HG03108 (cell line): Measurements from ENCODE around the gene RIPOR1.
"Not testable (repeated sequence)": the region's sequence is repeated elsewhere in the genome, so short reads cannot be mapped to it uniquely, and the experiment has no call there.

Experiments used
- ATAC-seq: cut with Tn5 transposase; IDR thresholded peaks from one replicate; pipeline ENCODE4 v1.9.1; 2021; ENCODE audit warnings: moderate library complexity; ENCODE audit not compliant: unreplicated experiment

The RIPOR1 gene

DNA sequence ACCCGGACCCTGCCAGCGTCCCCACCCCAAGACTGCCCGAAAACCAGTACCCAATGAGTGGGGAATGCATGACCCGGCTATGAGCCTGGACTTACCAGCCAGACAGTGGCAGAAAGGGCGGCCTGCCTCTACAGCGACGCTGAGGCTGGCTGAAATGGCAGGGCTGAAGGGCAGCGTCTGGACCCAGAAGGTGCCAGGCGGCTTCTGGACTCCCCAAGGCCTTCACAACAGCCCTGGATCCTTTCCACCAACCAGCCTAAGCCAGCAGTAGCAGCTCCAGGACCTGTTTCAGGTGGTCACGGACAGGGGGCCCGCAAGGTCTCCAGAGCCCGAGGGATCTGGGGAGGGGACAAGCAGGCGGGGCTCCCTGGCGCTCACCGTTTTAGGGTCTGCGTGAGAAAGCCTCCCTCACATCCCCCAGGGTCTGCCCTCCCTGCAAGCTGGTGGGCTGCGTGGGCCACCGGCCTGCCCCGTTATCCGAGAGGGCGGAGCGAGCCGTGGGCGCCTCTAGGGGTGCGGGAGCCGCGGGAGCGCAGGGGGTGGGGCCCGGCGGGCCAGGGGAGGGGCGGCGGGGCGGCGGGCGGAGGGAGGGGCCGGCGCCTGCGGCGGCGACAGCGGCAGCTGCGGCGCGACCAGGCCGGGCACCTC, at the start of gene RIPOR1:
Gene RIPOR1, plus strand, starts transcription at position 608 of the 648 bp plus-strand sequence. CDS start 9,618 bp downstream, outside the sequence.
- ATAC-seq = no peak

GRCh38 chr16:67480833-67481560, 47.6 kb upstream of the RIPOR1 start, which contains the start of gene ATP6V0D1:
ATP6V0D1 (minus strand) TSS chr16:67481157; CDS start chr16:67481086, 71 bp downstream.
- ATAC-seq = peak; percentile 89

- ATAC-seq = peak; percentile 11
Observed at GRCh38 chr16:67481561-67482232, 46.9 kb upstream of the RIPOR1 start.

GRCh38 chr16:67482233-67482924, 46.2 kb upstream of the RIPOR1 start:
- no peak for ATAC-seq

GRCh38 chr16:67483150-67483549, 45.5 kb upstream of the RIPOR1 start, which contains the start of gene AGRP:
AGRP (minus strand) TSS chr16:67483547; CDS start chr16:67483398, 149 bp downstream.
- ATAC-seq = no peak

GRCh38 chr16:67483731-67484525, 44.7 kb upstream of the RIPOR1 start:
- no peak for ATAC-seq

DNA sequence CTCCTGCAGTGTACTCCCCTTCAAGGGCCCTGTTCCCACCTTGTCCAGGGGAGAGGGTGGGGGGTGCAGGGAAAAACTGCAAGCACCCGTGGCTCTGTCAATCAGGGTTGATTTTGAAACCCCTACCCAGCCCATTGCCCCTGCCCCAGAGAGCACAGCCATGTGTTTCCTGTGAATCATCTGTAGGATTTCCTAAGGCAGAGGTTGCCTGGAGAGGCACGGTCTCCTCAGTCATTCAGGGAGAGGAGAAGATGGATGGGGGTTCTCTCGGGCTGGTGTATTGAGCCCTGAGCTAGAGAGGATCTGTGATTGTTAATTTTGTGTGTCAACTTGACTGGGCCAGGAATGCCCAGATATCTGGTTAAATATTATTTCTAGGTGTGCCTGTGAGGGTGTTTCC, 41.8 kb upstream of the RIPOR1 start:
- no peak for ATAC-seq

- ATAC-seq = not testable (repeated sequence)
Observed at GRCh38 chr16:67487561-67487960, 41.1 kb upstream of the RIPOR1 start.

DNA sequence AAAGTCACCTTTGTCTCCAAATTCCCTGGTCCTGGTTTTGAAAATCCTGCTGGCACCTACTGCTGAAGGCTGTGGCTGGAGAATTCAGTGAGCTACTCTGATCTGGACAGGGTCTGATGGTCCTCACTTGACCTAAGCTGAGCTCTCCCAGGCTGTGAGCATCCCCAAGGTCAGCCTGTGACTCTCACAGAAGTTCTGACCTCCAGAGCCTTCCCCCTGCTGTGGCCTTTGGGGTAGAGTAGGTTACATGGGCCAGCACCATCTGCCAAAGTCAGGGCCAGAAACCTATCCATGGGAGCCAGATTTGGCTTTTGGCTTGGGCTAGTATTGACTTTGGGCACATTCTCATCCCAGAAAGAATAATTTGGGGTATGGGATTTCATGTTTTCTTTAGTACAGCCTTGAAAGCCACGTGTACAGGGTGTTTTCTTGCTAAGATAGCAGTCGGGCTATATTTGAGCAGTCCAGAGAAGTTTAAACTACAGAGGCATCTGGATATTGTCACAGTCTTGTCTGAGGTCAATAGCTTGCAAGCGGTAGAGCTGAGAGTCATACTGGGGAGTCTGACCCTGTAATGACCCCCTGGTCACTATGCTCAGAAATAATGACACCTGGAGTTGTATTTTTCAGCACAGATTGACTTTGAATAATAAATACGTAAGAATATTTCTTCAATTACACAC, 39.1 kb upstream of the RIPOR1 start:
- no peak for ATAC-seq

DNA sequence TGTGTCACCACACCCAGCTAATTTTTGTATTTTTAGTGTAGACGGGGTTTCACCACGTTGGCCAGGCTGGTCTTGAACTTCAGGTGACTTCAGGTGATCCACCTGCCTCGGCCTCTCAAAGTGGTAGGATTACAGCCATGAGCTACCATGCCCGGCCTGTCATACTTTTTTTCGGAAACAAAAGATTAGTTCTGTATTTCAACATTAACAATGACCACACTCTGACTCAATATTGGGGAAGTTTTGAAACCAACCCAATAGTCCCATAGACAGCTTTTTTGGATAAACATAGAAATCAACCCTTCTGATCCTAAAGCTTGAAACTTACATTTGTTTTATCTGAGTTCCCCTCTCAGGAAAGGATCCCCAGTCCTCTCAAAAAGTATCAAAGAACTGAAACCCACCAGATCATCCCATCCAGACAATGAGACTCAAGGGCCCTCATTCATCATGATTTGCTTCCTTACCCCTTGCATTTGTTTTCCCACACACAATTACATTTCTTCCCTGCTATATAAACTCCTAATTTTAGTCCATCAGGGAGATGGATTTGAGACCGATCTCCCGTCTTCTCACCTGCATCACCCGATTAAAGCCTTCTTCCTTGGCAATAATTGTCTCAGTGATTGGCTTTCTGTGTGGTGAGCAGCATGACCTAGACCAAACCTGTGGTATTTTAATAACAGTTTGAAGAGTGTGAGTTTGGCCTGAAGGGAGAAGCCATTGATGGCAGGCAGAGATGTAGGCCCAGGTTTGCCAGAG, 38.1 kb upstream of the RIPOR1 start:
- ATAC-seq = no peak

- ATAC-seq = no peak
Observed at GRCh38 chr16:67499106-67499505, 29.5 kb upstream of the RIPOR1 start.

DNA sequence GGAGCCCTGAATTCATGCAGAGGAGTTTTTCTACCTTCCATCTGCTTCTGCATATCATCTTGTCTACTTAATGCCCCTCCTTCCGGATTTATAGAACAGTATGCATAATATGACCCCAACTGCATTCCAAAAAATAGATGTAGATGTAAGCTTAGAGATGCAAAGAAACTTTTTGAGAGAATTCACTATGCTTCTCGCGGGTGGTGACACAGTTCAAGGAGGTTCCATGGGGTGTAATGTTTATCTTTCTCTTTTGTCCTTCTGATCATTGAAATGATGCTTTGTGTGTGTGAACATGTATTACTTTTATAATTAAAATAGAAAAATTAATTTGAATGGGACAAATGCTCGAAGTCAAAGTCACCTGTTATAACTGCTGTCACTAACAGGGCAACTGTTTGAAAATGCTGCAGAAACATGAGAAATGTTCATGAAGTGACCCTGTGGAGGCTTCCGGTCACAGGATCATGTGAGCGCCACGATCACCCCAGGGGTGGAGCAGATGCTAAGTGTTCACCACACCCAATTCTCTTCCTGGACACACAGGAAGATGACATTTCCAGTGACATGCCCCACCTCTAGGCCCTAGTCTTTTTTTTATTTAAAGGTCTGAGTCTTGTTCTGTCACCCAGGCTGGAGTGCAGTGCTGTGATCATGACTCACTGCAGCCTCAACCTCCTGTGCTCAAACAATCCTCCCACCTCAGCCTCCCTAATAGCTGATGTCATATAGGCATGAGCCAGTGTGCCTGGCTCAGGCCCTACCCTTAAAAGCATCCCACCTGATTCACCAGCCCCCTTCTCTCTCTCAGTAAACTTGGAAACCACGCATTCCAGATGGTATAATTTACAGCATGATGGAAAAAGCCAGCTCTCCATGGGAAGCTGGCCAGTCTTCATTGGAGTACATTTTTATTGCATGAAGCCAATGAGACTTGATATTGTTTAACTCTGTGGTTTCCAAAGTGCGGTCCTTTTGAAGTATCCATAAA, 24.3 kb upstream of the RIPOR1 start:
- peak; percentile 75 for ATAC-seq

- ATAC-seq = no peak
Observed at GRCh38 chr16:67506468-67506867, 22.2 kb upstream of the RIPOR1 start.

DNA sequence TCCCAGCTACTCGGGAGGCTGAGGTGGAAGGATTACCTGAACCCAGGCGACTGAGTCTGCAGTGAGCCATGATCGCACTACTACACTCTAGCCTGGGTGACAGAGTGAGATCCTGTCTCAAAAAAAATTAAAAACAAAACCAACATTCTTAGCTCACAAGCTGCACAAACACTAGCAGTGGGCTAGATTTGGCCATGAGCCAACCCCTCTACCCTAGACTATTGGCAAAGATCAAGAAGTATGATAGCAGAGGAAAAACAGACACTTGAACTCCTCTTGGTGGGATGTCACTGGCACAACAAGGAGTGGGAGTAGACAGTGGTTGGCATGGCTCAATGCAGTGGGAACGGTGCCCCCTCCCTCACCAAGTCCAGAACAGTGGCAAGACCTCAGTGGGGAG, 19.6 kb upstream of the RIPOR1 start:
- ATAC-seq = no peak

DNA sequence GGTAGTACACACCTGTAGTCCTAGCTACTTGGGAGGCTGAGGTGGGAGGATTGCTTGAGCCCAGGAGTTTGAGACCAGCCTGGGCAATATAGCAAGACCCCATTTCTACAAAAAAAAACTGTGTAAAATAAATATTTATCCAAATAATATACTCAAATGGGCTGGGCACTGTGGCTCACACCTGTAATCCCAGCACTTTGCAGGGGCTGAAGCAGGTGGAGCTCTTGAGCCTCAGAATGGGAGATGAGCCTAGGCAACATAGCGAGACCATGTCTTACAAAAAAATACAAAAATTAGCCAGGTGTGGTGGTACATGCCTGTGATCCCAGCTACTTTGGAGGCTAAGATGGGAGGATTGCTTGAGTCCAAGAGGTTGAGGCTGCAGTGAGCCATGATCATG, 14.7 kb upstream of the RIPOR1 start:
- ATAC-seq = not testable (repeated sequence)

GRCh38 chr16:67514382-67514828, 14.2 kb upstream of the RIPOR1 start:
- ATAC-seq = peak; percentile 34

DNA sequence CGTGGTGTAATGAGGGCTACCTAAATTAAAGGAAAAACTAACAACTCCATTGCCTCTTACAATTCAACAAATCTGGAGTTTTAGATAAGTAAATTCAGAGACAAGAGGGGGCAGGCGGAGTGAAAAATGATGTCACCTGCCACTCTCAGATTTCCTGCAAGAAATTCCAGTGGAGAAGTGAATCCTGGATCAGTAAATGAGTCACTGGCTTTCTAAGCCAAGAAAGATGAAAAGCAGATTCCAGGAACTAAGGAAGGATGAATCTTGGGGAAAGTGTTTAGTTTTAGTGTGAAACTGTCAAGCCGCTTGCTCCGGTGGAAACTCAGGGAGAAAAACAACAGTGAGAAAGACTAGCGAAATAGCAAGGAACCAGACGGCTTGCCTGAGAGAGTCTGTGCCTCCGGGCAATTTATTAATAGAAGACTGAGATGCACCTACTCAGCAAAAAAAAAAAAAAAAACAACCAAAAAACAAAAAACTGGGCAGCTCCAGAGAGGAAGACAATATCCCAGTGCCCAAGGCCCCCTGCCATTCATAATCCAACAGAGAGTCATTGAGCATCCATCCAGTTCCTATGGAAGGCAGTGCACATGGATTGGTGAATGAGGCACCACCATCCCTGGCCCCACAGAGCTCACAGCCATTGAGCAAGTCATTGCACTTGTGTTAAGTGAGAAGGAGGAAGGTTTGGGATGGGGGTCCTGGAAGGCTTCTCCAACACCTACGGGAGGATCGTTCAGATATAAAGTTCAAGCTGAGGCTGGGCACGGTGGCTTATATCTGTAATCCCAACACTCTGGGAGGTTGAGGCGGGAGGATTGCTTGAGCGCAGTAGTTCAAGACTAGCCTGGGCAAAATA, 12.1 kb upstream of the RIPOR1 start:
- ATAC-seq = no peak
